AG08395 (cell line): Measurements from ENCODE around the gene DPF3.
A peak's percentile ranks its signal among the peaks of the same experiment; 100 is the strongest.

Experiments
- DNase-seq: peaks from one replicate; pipeline ENCODE4 v3.0.0; 2012; ENCODE audit warnings: mixed read lengths, low spot score

The DPF3 gene

GRCh38 chr14:72893636-72894322, at the start of gene DPF3:
Gene DPF3 (minus strand): TSS chr14:72894101. CDS start chr14:72894088, 13 bp downstream.
- DNase-seq: peak; percentile 99

DNA sequence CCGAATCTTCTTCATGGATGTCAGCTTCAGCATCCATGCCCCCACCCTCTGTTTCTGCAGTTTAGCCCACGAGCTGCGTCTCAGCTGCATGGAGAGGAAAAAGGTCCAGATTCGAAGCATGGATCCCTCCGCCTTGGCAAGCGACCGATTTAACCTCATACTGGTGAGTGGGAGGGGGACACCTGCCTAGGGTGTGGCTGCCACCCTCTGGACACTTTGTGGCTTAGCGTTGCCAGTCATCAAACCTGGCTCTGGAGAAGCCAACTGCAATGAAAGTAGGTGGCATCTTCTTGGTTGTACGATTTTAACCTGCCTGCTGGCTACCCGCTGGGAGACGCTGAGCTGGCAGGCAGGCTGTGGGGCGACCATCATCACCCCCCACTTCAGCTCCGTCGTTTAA, 49.0 kb upstream of the DPF3 start:
- DNase-seq: no peak

- DNase-seq: no peak
Observed at GRCh38 chr14:72941286-72941985, 47.5 kb upstream of the DPF3 start.

GRCh38 chr14:72939630-72940029, 45.7 kb upstream of the DPF3 start:
- DNase-seq: no peak

DNA sequence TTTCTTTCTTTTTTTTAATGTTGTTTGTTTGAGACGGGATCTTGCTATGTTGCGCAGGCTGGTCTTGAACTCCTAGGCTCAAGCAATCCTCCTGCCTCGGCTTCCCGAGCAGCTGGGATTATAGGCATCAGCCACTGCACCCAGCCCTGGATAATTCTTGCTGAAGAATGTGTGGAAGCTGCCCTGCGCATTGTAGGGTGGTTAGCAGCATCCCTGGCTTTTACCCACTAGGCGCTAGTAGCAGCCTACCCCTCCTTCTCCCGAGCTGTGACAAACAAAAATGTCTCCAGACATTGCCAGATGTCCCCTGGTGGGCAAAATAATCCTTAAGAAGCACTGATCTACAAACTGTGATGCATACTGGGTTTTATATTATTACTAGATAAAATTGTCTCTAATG, 39.0 kb upstream of the DPF3 start:
- no peak for DNase-seq

- DNase-seq: no peak
Observed at GRCh38 chr14:72929316-72930080, 35.6 kb upstream of the DPF3 start.

- no peak for DNase-seq
Observed at GRCh38 chr14:72928872-72929271, 35.0 kb upstream of the DPF3 start.

DNA sequence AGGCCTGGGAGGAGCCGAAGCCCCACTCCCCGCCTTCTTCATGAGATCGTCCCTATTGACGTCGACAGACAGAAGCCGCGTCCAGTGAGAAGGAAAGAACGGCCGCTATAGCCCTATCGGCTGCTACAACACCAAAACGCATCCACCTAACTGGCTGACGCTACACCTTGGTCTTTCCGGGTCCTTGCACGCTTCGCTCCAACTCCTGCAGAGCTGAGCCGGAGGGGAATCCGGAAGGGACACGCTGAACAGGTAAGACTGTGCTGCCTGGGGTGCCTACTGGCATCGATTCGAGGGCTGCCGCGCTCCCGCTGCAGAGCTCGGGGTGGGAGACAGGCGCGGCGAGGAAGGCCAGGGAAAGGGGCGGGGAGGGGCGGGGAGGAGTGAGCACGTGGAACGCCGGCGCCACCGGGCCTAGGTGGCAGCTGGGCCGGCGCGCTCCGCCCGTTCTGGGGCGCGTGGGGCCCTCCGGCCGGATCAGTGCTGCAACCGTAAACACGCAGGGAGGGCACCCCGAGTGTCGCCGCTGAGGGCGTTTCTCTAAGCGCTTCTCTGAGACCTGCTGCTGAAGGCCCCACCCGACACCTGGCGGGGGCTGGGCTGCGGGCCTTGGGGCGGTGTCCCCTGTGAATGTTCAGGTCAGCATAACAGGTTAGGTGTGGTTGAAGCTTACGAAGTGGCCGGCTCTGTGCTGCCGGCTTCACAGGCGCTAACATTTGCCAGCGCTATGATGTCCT, 32.6 kb upstream of the DPF3 start, which contains the start of gene DCAF4:
Gene DCAF4, plus strand, starts transcription at position 173 of the 737 bp plus-strand sequence. CDS start 11,515 bp downstream, outside the sequence.
- DNase-seq: peak; percentile 99

- DNase-seq: no peak
Observed at GRCh38 chr14:72925815-72926291, 32.0 kb upstream of the DPF3 start.

GRCh38 chr14:72925171-72925759, 31.4 kb upstream of the DPF3 start:
- no peak for DNase-seq

DNA sequence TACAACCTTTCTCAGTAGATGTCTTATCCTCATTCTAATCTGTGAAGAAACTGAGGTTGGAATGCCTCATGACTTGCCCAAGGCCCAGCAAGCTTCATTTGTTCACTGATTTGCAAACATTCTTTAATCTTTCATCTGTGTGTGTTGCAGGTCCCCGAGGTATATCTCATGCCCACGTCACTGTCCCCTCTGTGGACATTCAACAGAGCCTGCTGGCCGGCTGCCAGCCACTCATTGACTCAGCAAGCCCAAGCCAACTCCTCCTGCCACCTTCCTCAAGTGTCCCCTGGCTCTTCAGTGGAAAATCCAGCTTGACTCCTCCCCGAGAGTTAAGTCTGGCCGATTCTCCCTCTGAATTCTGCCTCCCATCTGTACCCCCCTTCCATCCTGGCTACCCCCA, 30.4 kb upstream of the DPF3 start:
- DNase-seq: no peak

DNA sequence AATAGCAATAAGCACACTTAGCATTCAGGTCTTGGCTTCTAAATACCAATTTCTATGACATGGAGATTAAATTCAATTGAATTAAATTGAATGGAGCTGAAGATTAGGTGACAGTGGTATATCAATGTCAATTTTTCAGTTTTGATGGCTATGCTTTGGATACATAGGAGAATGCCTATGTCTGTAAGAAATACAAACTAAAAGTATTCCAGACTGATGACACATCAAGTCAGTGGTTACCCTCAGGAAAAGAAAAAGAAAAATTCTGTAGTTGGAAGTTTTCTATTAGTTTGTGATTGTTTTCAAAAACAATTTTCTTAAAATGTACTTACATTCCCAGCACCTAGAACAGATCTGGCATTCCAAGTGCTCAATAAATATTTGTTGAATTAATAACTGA, 27.5 kb upstream of the DPF3 start:
- DNase-seq: peak; percentile 32

- DNase-seq: no peak
Observed at GRCh38 chr14:72920008-72920407, 26.1 kb upstream of the DPF3 start.

DNA sequence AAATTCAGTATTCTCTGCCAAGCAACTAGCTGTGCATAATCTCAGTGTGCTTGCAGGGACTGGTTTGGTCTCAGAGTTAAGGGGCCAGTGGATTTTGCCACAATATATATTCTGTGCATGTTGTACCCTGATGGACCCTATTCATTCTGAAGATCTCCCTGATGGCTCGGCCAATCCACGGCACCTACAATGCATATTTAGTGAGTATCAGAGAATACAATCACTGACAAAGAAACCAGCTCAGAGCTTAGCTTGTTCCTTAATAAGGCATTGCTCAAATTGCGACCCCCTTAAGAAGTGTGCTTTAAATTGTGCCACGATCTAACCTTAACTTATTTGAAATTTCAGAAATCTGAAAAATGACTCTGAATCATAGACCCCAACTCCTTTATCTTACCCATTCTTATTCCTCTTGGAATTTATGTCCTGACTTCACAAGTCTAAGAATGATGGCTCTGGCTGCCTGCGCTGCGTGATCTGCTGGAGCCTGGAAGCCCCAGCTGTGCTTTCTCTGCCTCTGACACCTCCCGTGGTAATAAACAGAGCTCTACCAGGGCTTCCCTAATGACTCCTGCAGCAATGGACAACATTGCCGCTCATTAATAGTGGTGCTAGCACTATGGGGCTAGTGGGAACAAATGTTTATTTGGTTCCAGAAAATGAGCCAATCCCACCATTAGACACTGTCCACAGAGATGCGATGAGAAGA, 23.3 kb upstream of the DPF3 start:
- no peak for DNase-seq

- DNase-seq: no peak
Observed at GRCh38 chr14:72916174-72916573, 22.3 kb upstream of the DPF3 start.

GRCh38 chr14:72913809-72914208, 19.9 kb upstream of the DPF3 start:
- DNase-seq: no peak

GRCh38 chr14:72909163-72909562, 15.3 kb upstream of the DPF3 start:
- no peak for DNase-seq

- peak; percentile 44 for DNase-seq
Observed at GRCh38 chr14:72907886-72908285, 14.0 kb upstream of the DPF3 start.

DNA sequence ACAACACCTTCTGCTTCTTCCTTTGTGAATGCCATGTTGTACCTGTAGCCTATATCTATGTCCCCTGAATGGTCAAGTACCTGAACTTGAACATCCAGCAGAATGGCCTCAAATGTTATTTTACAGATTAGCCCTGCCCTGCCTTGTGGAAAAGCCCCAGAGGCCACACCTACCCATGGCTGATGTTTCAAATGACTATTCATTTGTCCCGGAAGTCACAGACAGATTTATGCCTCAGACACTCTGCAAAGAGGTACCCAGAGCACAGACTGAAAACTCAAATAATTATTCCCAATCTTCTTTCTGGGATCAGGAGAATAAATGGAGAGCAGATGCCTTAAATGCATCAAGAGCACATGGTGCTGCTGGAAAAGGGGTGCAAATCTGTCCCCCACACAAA, 13.0 kb upstream of the DPF3 start:
- no peak for DNase-seq

GRCh38 chr14:72906316-72906715, 12.4 kb upstream of the DPF3 start:
- DNase-seq: peak; percentile 74
